AG04449 (cell line): ENCODE results near the gene ZC3H7B.

Experiments used
- CTCF ChIA-PET: fragments of 350-600 bp; formaldehyde crosslinking; extraction: SDS; loops from one replicate; lab custom pipeline; 2021; ENCODE audit warnings: antibody characterized with exemption; lab: Yijun Ruan, JAX
- POLR2A ChIA-PET: fragments of 400-600, 350-600 bp; formaldehyde crosslinking; extraction: SDS; loops from one replicate; lab custom pipeline; 2020; ENCODE audit warnings: antibody characterized with exemption, inconsistent platforms; lab: Yijun Ruan, JAX
- DNase-seq: peaks from one replicate; pipeline ENCODE4 v3.0.0-alpha.2; 2010; ENCODE audit warnings: low read depth, low spot score
- H3K4me3 ChIP-seq: 2 replicates; pipeline ENCODE4 v1.5.1; 2011; ENCODE audit warnings: low read depth, mild to moderate bottlenecking, control low read depth, low read length
- CTCF ChIP-seq: IDR thresholded peaks from one replicate; pipeline ENCODE4 v1.5.1; 2011; ENCODE audit warnings: mild to moderate bottlenecking, moderate library complexity, low read length, control low read depth, inconsistent platforms; ENCODE audit not compliant: insufficient read depth; ENCODE audit errors: missing control alignments

Gene ZC3H7B

GRCh38 chr22:41357191-41357590 is 55.9 kb downstream of the ZC3H7B start:
- no peak overlapping the region for H3K4me3 ChIP-seq
- ChIA-PET POLR2A (interaction anchor here (0.8 kb wide), 1 partner anchor 90 kb away, joined by 3 read pairs; no protein-coding TSS in a partner anchor), CTCF (interaction anchor here (1.5 kb wide), 1 partner anchor 10 kb away, joined by 4 read pairs; no protein-coding TSS in a partner anchor)
- no peak for DNase-seq
- no peak for TF ChIP-seq CTCF

DNA sequence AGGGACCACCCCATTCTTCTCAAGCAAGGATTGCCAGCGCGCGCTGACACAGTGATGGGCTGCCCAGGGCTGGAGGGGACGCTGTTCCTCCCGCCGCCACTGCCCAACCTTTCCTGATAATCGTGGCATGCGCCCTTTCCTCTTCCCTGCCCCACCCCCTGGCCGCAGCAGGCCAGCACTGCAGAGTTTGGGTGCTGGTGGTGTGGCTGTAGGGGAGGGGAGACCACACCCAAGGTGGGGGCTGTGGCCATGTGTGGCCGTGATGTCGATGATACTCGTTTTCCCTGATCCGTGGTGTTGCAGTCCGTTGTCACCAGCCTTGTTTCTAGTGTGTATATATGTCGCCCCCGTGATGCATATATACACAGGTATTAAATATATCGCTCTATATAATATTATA is 57.6 kb downstream of the ZC3H7B start:
- no peak for TF ChIP-seq CTCF
- DNase-seq: no peak
- H3K4me3 ChIP-seq: no peak overlapping the region
- POLR2A ChIA-PET: no interaction called here
- CTCF ChIA-PET: no interaction called here

DNA sequence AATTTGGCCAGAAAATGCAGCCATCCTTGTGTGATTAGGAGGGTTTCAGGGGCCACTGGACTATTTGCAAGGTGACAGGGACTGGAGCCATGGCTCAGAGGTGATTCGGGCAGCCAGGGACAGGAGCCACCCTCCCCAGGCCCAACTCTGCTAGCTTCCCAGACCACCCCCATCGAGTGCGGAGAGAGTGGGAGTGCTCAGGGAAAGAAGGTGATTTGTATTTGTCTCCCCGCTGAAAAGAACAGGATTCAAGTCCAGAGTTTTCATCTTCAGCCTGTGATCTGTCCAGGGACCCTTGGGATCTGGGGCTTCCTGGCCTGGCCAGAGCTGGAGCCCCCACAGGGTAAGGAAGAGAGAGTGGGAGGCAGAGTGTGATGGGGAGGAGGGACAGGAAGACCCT is 58.1 kb downstream of the ZC3H7B start:
- TF ChIP-seq CTCF: no peak
- CTCF ChIA-PET: no interaction called here
- DNase-seq: no peak
- no peak overlapping the region for H3K4me3 ChIP-seq
- POLR2A ChIA-PET: no interaction called here

GRCh38 chr22:41360126-41360525 is 58.8 kb downstream of the ZC3H7B start:
- CTCF ChIA-PET: no interaction called here
- TF ChIP-seq CTCF: no peak
- POLR2A ChIA-PET: no interaction called here
- H3K4me3 ChIP-seq: no peak overlapping the region
- no peak for DNase-seq

DNA sequence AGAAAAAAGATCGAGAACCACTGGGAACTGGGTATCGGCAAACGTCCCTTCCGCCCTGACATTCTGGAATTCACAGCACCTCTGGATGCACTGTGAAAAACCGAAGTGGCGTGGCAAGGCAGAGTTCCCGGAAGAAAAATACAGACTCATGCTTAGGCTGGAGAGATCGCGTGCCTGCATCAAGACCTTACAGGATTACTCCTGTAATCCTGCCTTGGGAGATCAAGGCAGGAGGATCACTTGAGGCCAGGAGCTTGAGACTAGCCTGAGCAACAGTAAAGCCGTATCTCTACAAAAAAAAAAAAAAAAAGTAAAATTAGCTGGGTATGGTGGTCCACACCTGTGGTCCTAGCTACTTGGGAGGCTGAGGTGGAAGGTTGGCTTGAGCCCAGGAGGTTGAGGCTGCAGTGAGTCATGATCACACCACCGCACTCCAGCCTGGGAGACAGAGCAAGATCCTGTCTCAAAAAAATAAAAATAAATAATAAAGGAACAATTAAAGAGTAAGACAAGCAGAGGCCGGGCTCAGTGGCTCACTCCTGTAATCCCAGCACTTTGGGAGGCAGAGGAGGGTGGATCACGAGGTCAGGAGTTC is 60.5 kb downstream of the ZC3H7B start:
- TF ChIP-seq CTCF: no peak

GRCh38 chr22:41362615-41363014 is 61.3 kb downstream of the ZC3H7B start:
- ChIA-PET POLR2A (no interaction called here), CTCF (interaction anchor here (1.5 kb wide), 1 partner anchor 155 kb away, joined by 7 read pairs; no protein-coding TSS in a partner anchor)
- H3K4me3 ChIP-seq: no peak overlapping the region
- no peak for DNase-seq
- TF ChIP-seq CTCF: no peak

More for the DNA sequence above, 60.5 kb downstream of the ZC3H7B start:
- ChIA-PET CTCF (interaction anchor here (1.5 kb wide), 1 partner anchor 156 kb away, joined by 7 read pairs; no protein-coding TSS in a partner anchor), POLR2A (interaction anchor here (0.6 kb wide), 1 partner anchor 9 kb away, joined by 3 read pairs; no protein-coding TSS in a partner anchor)
- DNase-seq: no peak
- no peak overlapping the region for H3K4me3 ChIP-seq
